ENCODE data around the gene SYT6. TPM values are rescaled to one million over a fixed set of nuclear protein-coding genes. Genes with fewer than 3 reads are reported as not detected.

The SYT6 gene
- total RNA-seq, 1 experiment from 2014 or later: 54.2 TPM

GRCh38 chr1:114103992-114104391 lies 49.7 kb downstream of the SYT6 start:
- H3K36me3 Mint-ChIP-seq: peaks cover 71% of the 10 kb centered on the region
- no peak overlapping the region for H3K4me3 Mint-ChIP-seq
- peak overlapping the region; percentile 15; the same call in 1 of the 2 replicates for H3K27ac Mint-ChIP-seq
- H3K4me1 Mint-ChIP-seq: peaks cover 48% of the 10 kb centered on the region
- no peaks in the 10 kb centered on the region for H3K27me3 Mint-ChIP-seq (ENCODE audit: low read depth)
- TF ChIP-seq CDX4 (CRISPR knock-in tag; IDR thresholded peaks at IDR 0.05; ENCODE audit: borderline replicate concordance) (no peak), ZNF219 (CRISPR knock-in tag; IDR thresholded peaks at IDR 0.05; ENCODE audit: borderline replicate concordance) (no peak), KAT7 (CRISPR knock-in tag; IDR thresholded peaks at IDR 0.05; ENCODE audit: borderline replicate concordance) (no peak), ATF1 (CRISPR knock-in tag; IDR thresholded peaks at IDR 0.05) (no peak), E2F1 (CRISPR knock-in tag; IDR thresholded peaks at IDR 0.05) (no peak), JAZF1 (CRISPR knock-in tag; IDR thresholded peaks at IDR 0.05) (no peak), CBFB (CRISPR knock-in tag; IDR thresholded peaks at IDR 0.05; ENCODE audit: low read depth) (no peak), RELA (CRISPR knock-in tag; IDR thresholded peaks at IDR 0.05; ENCODE audit: borderline replicate concordance) (no peak), ESRRA (CRISPR knock-in tag; IDR thresholded peaks at IDR 0.05; ENCODE audit: borderline replicate concordance) (no peak), ETV6 (CRISPR knock-in tag; IDR thresholded peaks at IDR 0.05) (no peak), HMGA2 (CRISPR knock-in tag; IDR thresholded peaks at IDR 0.05) (no peak)
- DNase-seq (ENCODE audit: low spot score) (no peak), ATAC-seq (no peak)
- POLR2A ChIA-PET: no interaction called here
- CTCF ChIA-PET: no interaction called here
- H3K9me3 Mint-ChIP-seq: no peaks in the 10 kb centered on the region

- H3K9me3 Mint-ChIP-seq: no peaks in the 10 kb centered on the region
- DNase-seq (ENCODE audit: low spot score) (no peak), ATAC-seq (no peak)
- POLR2A ChIA-PET: no interaction called here
- H3K27me3 Mint-ChIP-seq (ENCODE audit: low read depth): no peaks in the 10 kb centered on the region
- CTCF ChIA-PET: interaction anchor here (0.9 to 1.2 kb wide), 3 partner anchors 13 to 123 kb away, joined by 3 to 4 read pairs (median 3); partner anchors contain the start of gene OLFML3
- peaks cover 34% of the 10 kb centered on the region for H3K4me1 Mint-ChIP-seq
- no peak overlapping the region for H3K4me3 Mint-ChIP-seq
- H3K36me3 Mint-ChIP-seq: peaks cover 81% of the 10 kb centered on the region
- H3K27ac Mint-ChIP-seq: peak overlapping the region; percentile 71; the same call in 1 of the 2 replicates
- TF ChIP-seq ESRRA (CRISPR knock-in tag; IDR thresholded peaks at IDR 0.05; ENCODE audit: borderline replicate concordance) (no peak), ZNF512 (CRISPR knock-in tag; IDR thresholded peaks at IDR 0.05; ENCODE audit: borderline replicate concordance) (no peak), FOXP1 (CRISPR knock-in tag; IDR thresholded peaks at IDR 0.05; ENCODE audit: borderline replicate concordance) (no peak), ATF6 (CRISPR knock-in tag; IDR thresholded peaks at IDR 0.05) (no peak), NR3C1 (CRISPR knock-in tag; conservative IDR thresholded peaks at IDR 0.05; ENCODE audit: low read depth) (no peak), PRRX2 (CRISPR knock-in tag; IDR thresholded peaks at IDR 0.05) (no peak), STAT6 (CRISPR knock-in tag; conservative IDR thresholded peaks at IDR 0.05; ENCODE audit: low read depth) (no peak), ETV6 (CRISPR knock-in tag; IDR thresholded peaks at IDR 0.05) (no peak), NFYB (CRISPR knock-in tag; conservative IDR thresholded peaks at IDR 0.05; ENCODE audit: low read depth) (no peak), E2F5 (CRISPR knock-in tag; IDR thresholded peaks at IDR 0.05) (no peak), ZNF425 (CRISPR knock-in tag; conservative IDR thresholded peaks at IDR 0.05) (no peak), E2F4 (CRISPR knock-in tag; IDR thresholded peaks at IDR 0.05; ENCODE audit: borderline replicate concordance, low read depth) (no peak), ZMAT4 (CRISPR knock-in tag; IDR thresholded peaks at IDR 0.05) (no peak)
Measured at GRCh38 chr1:114102136-114102535, 51.5 kb downstream of the SYT6 start.
